Activated T-helper 1 cell treated with Interleukin-2 at 50 U/mL for 16 hours (primary cell): Measurements from ENCODE around the gene NACAD.
"Not testable (repeated sequence)": the region's sequence is repeated elsewhere in the genome, so short reads cannot be mapped to it uniquely, and the experiment has no call there.

Experiments used
- DNase-seq: peaks from one replicate; pipeline ENCODE4 v3.0.0-alpha.2; 2020; ENCODE audit warnings: low read depth

NACAD gene

GRCh38 chr7:45054442-45054841 lies 34.3 kb downstream of the NACAD start:
- DNase-seq, result no peak

- no peak for DNase-seq
Observed at GRCh38 chr7:45053941-45054340, 34.8 kb downstream of the NACAD start.

- no peak for DNase-seq
Observed at GRCh38 chr7:45053401-45053800, 35.4 kb downstream of the NACAD start.

- no peak for DNase-seq
Observed at GRCh38 chr7:45052011-45052410, 36.8 kb downstream of the NACAD start.

- no peak for DNase-seq
Observed at GRCh38 chr7:45050198-45050597, 38.6 kb downstream of the NACAD start.

GRCh38 chr7:45048748-45049147 lies 40.0 kb downstream of the NACAD start:
- DNase-seq, result no peak

GRCh38 chr7:45044338-45044737 lies 44.4 kb downstream of the NACAD start:
- DNase-seq, result no peak

GRCh38 chr7:45039106-45039505 lies 49.7 kb downstream of the NACAD start:
- no peak for DNase-seq

GRCh38 chr7:45037876-45038275 lies 50.9 kb downstream of the NACAD start:
- no peak for DNase-seq

- DNase-seq, result no peak
Observed at GRCh38 chr7:45036796-45037195, 52.0 kb downstream of the NACAD start.

- DNase-seq, result no peak
Observed at GRCh38 chr7:45036317-45036716, 52.5 kb downstream of the NACAD start.

- no peak for DNase-seq
Observed at GRCh38 chr7:45035893-45036292, 52.9 kb downstream of the NACAD start.

- no peak for DNase-seq
Observed at GRCh38 chr7:45035371-45035770, 53.4 kb downstream of the NACAD start.

GRCh38 chr7:45034710-45035109 lies 54.1 kb downstream of the NACAD start:
- DNase-seq, result not testable (repeated sequence)

GRCh38 chr7:45033931-45034290 lies 54.9 kb downstream of the NACAD start:
- DNase-seq, result no peak

- no peak for DNase-seq
Observed at GRCh38 chr7:45033261-45033930, 55.4 kb downstream of the NACAD start.

GRCh38 chr7:45032421-45032820 lies 56.3 kb downstream of the NACAD start:
- no peak for DNase-seq

GRCh38 chr7:45031829-45032228 lies 56.9 kb downstream of the NACAD start:
- no peak for DNase-seq
